ENCODE results near the gene EXOC3. TPM values are rescaled to one million over a fixed set of nuclear protein-coding genes. Genes with fewer than 3 reads are reported as not detected.

EXOC3 gene
- total RNA-seq, 1 experiment from 2014 or later: 31.3 TPM

DNA sequence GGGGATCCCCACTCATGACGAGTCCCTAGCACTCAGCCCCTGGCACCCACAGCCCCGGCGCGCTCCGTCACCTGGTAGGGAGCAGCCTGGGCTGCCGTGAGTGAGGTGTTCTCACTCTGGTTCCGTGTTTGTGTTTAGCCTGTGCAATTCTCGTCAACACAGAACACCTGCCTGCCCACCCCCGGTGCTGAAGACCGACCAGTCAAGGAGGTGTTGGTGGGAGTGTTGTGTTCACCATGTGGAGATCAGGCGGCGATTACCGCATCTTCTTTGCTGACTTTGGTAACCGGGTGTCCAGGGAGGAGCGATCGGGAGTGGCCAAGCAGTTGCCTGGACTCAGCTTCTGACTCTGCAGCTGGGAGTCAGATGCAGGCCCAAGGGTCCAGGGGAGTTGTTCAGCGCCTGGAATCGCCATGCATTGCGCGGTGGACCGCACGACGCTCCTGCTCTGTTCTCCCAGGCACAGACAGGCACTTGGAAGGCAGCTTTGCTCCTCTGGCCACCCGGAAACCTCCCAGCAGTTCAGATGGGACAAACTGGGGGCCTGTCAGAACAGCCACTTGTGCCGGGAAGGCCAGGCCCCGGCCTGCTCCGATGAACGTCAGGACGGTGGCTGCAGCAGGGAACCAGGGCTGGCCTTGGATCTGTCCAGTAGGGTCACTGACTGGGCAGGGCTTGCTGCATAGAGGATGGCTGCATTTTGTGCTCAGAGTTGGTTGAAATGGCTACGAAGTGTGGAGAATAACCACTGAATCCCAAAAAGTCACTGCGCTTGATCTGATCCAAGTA is 28.2 kb downstream of the EXOC3 start:
- Histone ChIP-seq H3K4me1 (ENCODE audit: insufficient read depth, low read length) (peaks cover 32% of the 10 kb centered on the region), H3K9ac (ENCODE audit: low read length) (no peak overlapping the region), H3K4me3 (ENCODE audit: low read length) (peak overlapping the region; percentile 92), H3K36me3 (ENCODE audit: low read depth, low read length) (no peaks in the 10 kb centered on the region), H3K27me3 (ENCODE audit: low read length) (no peaks in the 10 kb centered on the region), H3K9me2 (replicated peaks; ENCODE audit: low read length) (no peaks in the 10 kb centered on the region), H2AFZ (ENCODE audit: low read length) (no peak overlapping the region), H3K9me3 (ENCODE audit: low read length) (no peaks in the 10 kb centered on the region), H3K27ac (ENCODE audit: low read length) (no peak overlapping the region), H3F3A (ENCODE audit: low read length, unreplicated experiment) (no peaks in the 10 kb centered on the region), H3K79me2 (ENCODE audit: low read length) (peaks cover 37% of the 10 kb centered on the region), H4K20me1 (ENCODE audit: low read length) (no peaks in the 10 kb centered on the region), H3K4me2 (ENCODE audit: low read length) (peak overlapping the region; percentile 100)
- DNase-seq (no peak), ATAC-seq (peak; percentile 7)
- BruUV-seq (replicated peaks): TSS peak; percentile 52
- ChIA-PET POLR2A (ENCODE audit: unreplicated experiment) (no interaction called here), CTCF (no interaction called here)
- TF ChIP-seq CTCF (conservative IDR thresholded peaks at IDR 0.05; ENCODE audit: low read depth, low read length): no peak
- no peak for TF ChIP-seq EZH2 (IDR thresholded peaks at IDR 0.05; ENCODE audit: low read length, unreplicated experiment)
- TF ChIP-seq EZH2phosphoT487 (IDR thresholded peaks at IDR 0.05; ENCODE audit: borderline replicate concordance, low read length): no peak
- intact Hi-C loops (cut with micrococcal nuclease): loop anchor here (10.0 kb wide), 1 partner anchor 144 kb away; the partner anchor contains the start of gene CEP72

- Histone ChIP-seq H3K27ac (ENCODE audit: low read length) (no peak overlapping the region), H3K79me2 (ENCODE audit: low read length) (peaks cover 37% of the 10 kb centered on the region), H3K4me3 (ENCODE audit: low read length) (peak overlapping the region; percentile 92), H3F3A (ENCODE audit: low read length, unreplicated experiment) (no peaks in the 10 kb centered on the region), H4K20me1 (ENCODE audit: low read length) (no peaks in the 10 kb centered on the region), H3K9me3 (ENCODE audit: low read length) (no peaks in the 10 kb centered on the region), H3K36me3 (ENCODE audit: low read depth, low read length) (no peaks in the 10 kb centered on the region), H3K9ac (ENCODE audit: low read length) (peak overlapping the region; percentile 93; the same call in 1 of the 2 replicates), H3K4me2 (ENCODE audit: low read length) (peak overlapping the region; percentile 100), H3K9me2 (replicated peaks; ENCODE audit: low read length) (no peaks in the 10 kb centered on the region), H3K4me1 (ENCODE audit: insufficient read depth, low read length) (peaks cover 32% of the 10 kb centered on the region), H2AFZ (ENCODE audit: low read length) (no peak overlapping the region), H3K27me3 (ENCODE audit: low read length) (no peaks in the 10 kb centered on the region)
- POLR2A ChIA-PET (ENCODE audit: unreplicated experiment): no interaction called here
- intact Hi-C loops (cut with micrococcal nuclease): loop anchor here (10.0 kb wide), 1 partner anchor 143 kb away; the partner anchor contains the start of gene CEP72
- CTCF ChIA-PET: no interaction called here
- no TSS peak for BruUV-seq (replicated peaks)
- no peak for DNase-seq
- ATAC-seq: no peak
- no peak for TF ChIP-seq CTCF (conservative IDR thresholded peaks at IDR 0.05; ENCODE audit: low read depth, low read length)
- no peak for TF ChIP-seq EZH2 (IDR thresholded peaks at IDR 0.05; ENCODE audit: low read length, unreplicated experiment)
- no peak for TF ChIP-seq EZH2phosphoT487 (IDR thresholded peaks at IDR 0.05; ENCODE audit: borderline replicate concordance, low read length)
These were observed 28.7 kb downstream of the EXOC3 start for GRCh38 chr5:471750-472058.

- peak overlapping the region; percentile 93 for H3K9ac ChIP-seq (ENCODE audit: low read length)
- peak overlapping the region; percentile 93 for H2AFZ ChIP-seq (ENCODE audit: low read length)
- peak overlapping the region; percentile 92 for H3K4me3 ChIP-seq (ENCODE audit: low read length)
- H3K4me2 ChIP-seq (ENCODE audit: low read length): peak overlapping the region; percentile 100
- intact Hi-C loops (cut with micrococcal nuclease): loop anchor here (10.0 kb wide), 1 partner anchor 143 kb away; the partner anchor contains the start of gene CEP72
- peak overlapping the region; percentile 48 for H3K27ac ChIP-seq (ENCODE audit: low read length)
- DNase-seq (no peak), ATAC-seq (peak; percentile 8)
- no TSS peak for BruUV-seq (replicated peaks)
- ChIA-PET POLR2A (ENCODE audit: unreplicated experiment) (no interaction called here), CTCF (interaction anchor here (0.5 kb wide), 1 partner anchor 10 kb away, joined by 3 read pairs; no protein-coding TSS in a partner anchor)
- no peaks in the 10 kb centered on the region for H3F3A ChIP-seq (ENCODE audit: low read length, unreplicated experiment)
- TF ChIP-seq EZH2phosphoT487 (IDR thresholded peaks at IDR 0.05; ENCODE audit: borderline replicate concordance, low read length) (no peak), CTCF (conservative IDR thresholded peaks at IDR 0.05; ENCODE audit: low read depth, low read length) (no peak), EZH2 (IDR thresholded peaks at IDR 0.05; ENCODE audit: low read length, unreplicated experiment) (no peak)
- H4K20me1 ChIP-seq (ENCODE audit: low read length): no peaks in the 10 kb centered on the region
- peaks cover 37% of the 10 kb centered on the region for H3K79me2 ChIP-seq (ENCODE audit: low read length)
- no peaks in the 10 kb centered on the region for H3K27me3 ChIP-seq (ENCODE audit: low read length)
- peaks cover 32% of the 10 kb centered on the region for H3K4me1 ChIP-seq (ENCODE audit: insufficient read depth, low read length)
- H3K9me2 ChIP-seq (replicated peaks; ENCODE audit: low read length): no peaks in the 10 kb centered on the region
- H3K36me3 ChIP-seq (ENCODE audit: low read depth, low read length): no peaks in the 10 kb centered on the region
- H3K9me3 ChIP-seq (ENCODE audit: low read length): no peaks in the 10 kb centered on the region
These were observed 29.2 kb downstream of the EXOC3 start for GRCh38 chr5:472076-472655.
